Activated CD8-positive, alpha-beta T cell treated with anti-CD3 and anti-CD28 coated beads for 36 hours (primary cell): Measurements from ENCODE around the gene MCC. TPM values are rescaled to one million over a fixed set of nuclear protein-coding genes. Genes with fewer than 3 reads are reported as not detected.

Experiments
- ATAC-seq: fragments of 200-7000 bp; cut with Tn5 transposase; one replicate; pipeline ENCODE4 v1.10.0; 2021; ENCODE audit warnings: mild to moderate bottlenecking, moderate library complexity
- CTCF ChIA-PET: fragments of 350-600 bp; sonication (Branson Sonifier 250); formaldehyde crosslinking; loops from one replicate; lab custom pipeline; 2021; ENCODE audit warnings: antibody characterized with exemption; lab: Charles Lee
- POLR2A ChIA-PET: fragments of 350-600 bp; sonication (Branson Sonifier 250); formaldehyde crosslinking; loops from one replicate; lab custom pipeline; 2021; ENCODE audit warnings: antibody characterized with exemption; lab: Charles Lee
- DNase-seq: peaks from one replicate; pipeline ENCODE4 v3.0.0-alpha.2; 2020
- H3K27ac Mint-ChIP-seq: one replicate; pipeline ENCODE4 v1.8.0; 2021; ENCODE audit warnings: mild to moderate bottlenecking, mixed read lengths
- H3K27me3 Mint-ChIP-seq: one replicate; pipeline ENCODE4 v1.8.0; 2021; ENCODE audit warnings: mixed read lengths
- H3K36me3 Mint-ChIP-seq: one replicate; pipeline ENCODE4 v1.8.0; 2021; ENCODE audit warnings: low read depth, mixed read lengths
- H3K4me1 Mint-ChIP-seq: one replicate; pipeline ENCODE4 v1.8.0; 2021; ENCODE audit warnings: low read depth, mixed read lengths
- H3K4me3 Mint-ChIP-seq: one replicate; pipeline ENCODE4 v1.8.0; 2021; ENCODE audit warnings: mild to moderate bottlenecking, moderate library complexity, mixed read lengths
- H3K9me3 Mint-ChIP-seq: one replicate; pipeline ENCODE4 v1.8.0; 2021; ENCODE audit warnings: mixed read lengths
- intact Hi-C: fragments of 100-400 bp; cut with micrococcal nuclease; formaldehyde crosslinking; loops from one replicate; pipeline ENCODE4 v1.10.0; 2022
- total RNA-seq, 2 experiments: library from RNA; stranded (reverse); gene quantifications; one replicate each; pipeline ENCODE4 v1.2.3, GENCODE V29; 2021
- TF ChIP-seq, protein P1 (sequence below): fragments of 200-600 bp; IDR thresholded peaks from one replicate; pipeline ENCODE4 v1.8.0; 2022; ENCODE audit warnings: antibody characterized with exemption, mild to moderate bottlenecking

MCC gene
- total RNA-seq, 2 experiments from 2014 or later = 4.9 to 5.4 TPM

- no peaks in the 10 kb centered on the region for H3K4me1 Mint-ChIP-seq
- peaks cover 13% of the 10 kb centered on the region for H3K27me3 Mint-ChIP-seq
- H3K27ac Mint-ChIP-seq = no peak overlapping the region
- no peaks in the 10 kb centered on the region for H3K36me3 Mint-ChIP-seq
- H3K9me3 Mint-ChIP-seq = no peaks in the 10 kb centered on the region
- no peak for DNase-seq
- intact Hi-C loops = no loop called here
- ChIA-PET POLR2A (no interaction called here), CTCF (interaction anchor here (1.0 kb wide), 1 partner anchor 28 kb away, joined by 3 read pairs; no protein-coding TSS in a partner anchor)
- ATAC-seq = no peak
- TF ChIP-seq, protein P1, sequence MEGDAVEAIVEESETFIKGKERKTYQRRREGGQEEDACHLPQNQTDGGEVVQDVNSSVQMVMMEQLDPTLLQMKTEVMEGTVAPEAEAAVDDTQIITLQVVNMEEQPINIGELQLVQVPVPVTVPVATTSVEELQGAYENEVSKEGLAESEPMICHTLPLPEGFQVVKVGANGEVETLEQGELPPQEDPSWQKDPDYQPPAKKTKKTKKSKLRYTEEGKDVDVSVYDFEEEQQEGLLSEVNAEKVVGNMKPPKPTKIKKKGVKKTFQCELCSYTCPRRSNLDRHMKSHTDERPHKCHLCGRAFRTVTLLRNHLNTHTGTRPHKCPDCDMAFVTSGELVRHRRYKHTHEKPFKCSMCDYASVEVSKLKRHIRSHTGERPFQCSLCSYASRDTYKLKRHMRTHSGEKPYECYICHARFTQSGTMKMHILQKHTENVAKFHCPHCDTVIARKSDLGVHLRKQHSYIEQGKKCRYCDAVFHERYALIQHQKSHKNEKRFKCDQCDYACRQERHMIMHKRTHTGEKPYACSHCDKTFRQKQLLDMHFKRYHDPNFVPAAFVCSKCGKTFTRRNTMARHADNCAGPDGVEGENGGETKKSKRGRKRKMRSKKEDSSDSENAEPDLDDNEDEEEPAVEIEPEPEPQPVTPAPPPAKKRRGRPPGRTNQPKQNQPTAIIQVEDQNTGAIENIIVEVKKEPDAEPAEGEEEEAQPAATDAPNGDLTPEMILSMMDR = no peak
- H3K4me3 Mint-ChIP-seq = no peak overlapping the region
These were observed 186.1 kb downstream of the MCC start for GRCh38 chr5:113302120-113302519.

DNA sequence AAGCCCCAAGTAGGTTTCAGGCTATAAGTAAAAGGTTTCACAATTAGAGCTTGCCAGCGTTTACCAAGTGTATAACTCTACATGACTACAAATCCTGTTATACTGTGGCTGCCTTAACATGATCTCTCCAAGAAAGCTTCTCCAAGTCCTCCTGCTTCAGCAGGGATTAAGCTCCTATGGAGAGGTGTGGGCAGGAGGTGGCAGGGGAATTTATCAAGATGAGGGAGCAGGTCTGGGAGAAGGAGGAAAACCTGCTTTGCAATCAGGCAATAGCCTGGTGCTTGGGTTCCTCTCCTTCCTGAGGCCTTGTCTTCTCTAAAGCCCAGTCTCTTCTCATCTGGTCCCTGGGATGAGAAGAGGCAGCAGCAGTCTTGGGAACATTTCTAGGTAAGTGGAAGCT lies 188.7 kb downstream of the MCC start:
- H3K27me3 Mint-ChIP-seq = peaks cover 19% of the 10 kb centered on the region
- H3K36me3 Mint-ChIP-seq = no peaks in the 10 kb centered on the region
- H3K27ac Mint-ChIP-seq = no peak overlapping the region
- ChIA-PET POLR2A (no interaction called here), CTCF (interaction anchor here (0.5 kb wide), 1 partner anchor 42 kb away, joined by 3 read pairs; no protein-coding TSS in a partner anchor)
- no peak for DNase-seq
- no peak for ATAC-seq
- intact Hi-C loops = no loop called here
- no peak overlapping the region for H3K4me3 Mint-ChIP-seq
- H3K4me1 Mint-ChIP-seq = peaks cover 7% of the 10 kb centered on the region
- TF ChIP-seq, protein P1 = no peak
- H3K9me3 Mint-ChIP-seq = no peaks in the 10 kb centered on the region

DNA sequence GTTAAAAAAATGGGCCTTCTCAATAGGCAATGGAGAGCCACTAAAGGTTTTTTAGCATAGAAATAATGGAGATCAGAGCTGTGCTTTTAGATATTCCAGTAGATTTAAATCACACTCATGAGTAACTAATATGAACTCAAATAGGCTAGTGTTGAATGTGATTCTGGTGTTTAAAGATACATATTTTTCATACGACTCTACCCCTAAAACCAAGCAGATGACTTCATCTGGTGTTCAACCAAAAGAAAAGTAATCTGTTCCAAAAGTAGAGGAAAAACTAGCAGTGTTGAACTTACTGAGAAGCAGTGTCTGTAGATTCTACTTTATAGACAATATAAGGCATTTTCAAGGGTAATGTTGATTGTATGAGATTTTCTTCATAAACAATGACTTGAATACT lies 191.6 kb downstream of the MCC start:
- intact Hi-C loops = no loop called here
- Mint-ChIP-seq H3K9me3 (no peaks in the 10 kb centered on the region), H3K4me3 (no peak overlapping the region), H3K27me3 (peaks cover 21% of the 10 kb centered on the region), H3K4me1 (peaks cover 14% of the 10 kb centered on the region), H3K27ac (no peak overlapping the region), H3K36me3 (no peaks in the 10 kb centered on the region)
- ChIA-PET CTCF (no interaction called here), POLR2A (interaction anchor here (1.1 kb wide), 1 partner anchor 9 kb away, joined by 3 read pairs; no protein-coding TSS in a partner anchor)
- TF ChIP-seq, protein P1 = no peak
- DNase-seq (no peak), ATAC-seq (no peak)

- CTCF ChIA-PET = interaction anchor here (0.9 to 2.0 kb wide), 7 partner anchors 14 to 299 kb away, joined by 3 to 10 read pairs (median 6); no protein-coding TSS in a partner anchor
- intact Hi-C loops = no loop called here
- no peak for DNase-seq
- Mint-ChIP-seq H3K36me3 (no peaks in the 10 kb centered on the region), H3K27ac (peak overlapping the region; percentile 33), H3K27me3 (peaks cover 19% of the 10 kb centered on the region), H3K4me1 (peaks cover 14% of the 10 kb centered on the region), H3K4me3 (peak overlapping the region; percentile 89), H3K9me3 (no peaks in the 10 kb centered on the region)
- POLR2A ChIA-PET = interaction anchor here (1.1 to 1.5 kb wide), 2 partner anchors 15 to 237 kb away, joined by 5 read pairs; no protein-coding TSS in a partner anchor
- ATAC-seq = peak; percentile 19
- TF ChIP-seq, protein P1 = no peak
These were observed 193.1 kb downstream of the MCC start for GRCh38 chr5:113295111-113295539.

DNA sequence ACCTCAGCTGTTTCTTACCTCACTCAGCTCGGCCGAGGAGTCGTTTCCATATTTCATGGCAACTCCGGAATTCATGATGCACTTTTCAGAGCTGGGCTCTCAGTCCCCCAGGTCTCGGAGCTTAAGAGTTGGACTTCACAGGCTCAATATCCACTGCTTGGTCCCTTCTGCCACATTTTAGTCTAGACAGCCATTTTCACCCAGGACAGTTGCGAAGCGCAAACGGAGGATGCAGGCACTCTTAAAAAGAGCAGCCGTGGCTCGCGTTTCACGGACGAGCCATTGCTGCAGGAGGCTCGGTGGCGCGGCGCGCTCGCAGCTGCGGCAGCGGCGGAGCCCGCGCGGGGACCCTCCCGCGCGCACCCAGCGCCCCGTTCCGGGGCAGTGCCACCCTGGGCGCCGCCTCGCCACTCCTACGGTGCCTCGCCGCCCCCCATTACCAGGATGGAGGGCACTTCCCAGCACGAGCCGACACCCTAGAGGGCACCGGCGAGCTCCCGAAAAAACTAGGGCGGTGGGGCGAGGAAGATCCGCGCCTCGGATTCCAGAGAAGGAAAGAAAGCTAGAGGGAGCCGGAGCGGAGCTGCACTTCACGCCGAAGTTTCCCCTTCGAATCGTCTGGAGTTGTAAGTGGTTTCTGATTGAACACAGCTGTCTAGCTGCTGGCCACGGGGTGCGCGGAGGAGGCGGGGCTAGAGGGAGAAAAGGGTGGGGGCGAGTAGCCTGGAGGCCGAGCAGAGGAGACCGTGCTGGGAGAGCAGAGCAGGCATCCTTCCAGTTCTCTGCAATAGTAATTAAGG lies 193.7 kb downstream of the MCC start:
- Mint-ChIP-seq H3K4me1 (peaks cover 14% of the 10 kb centered on the region), H3K4me3 (peak overlapping the region; percentile 89), H3K27ac (peak overlapping the region; percentile 79), H3K36me3 (no peaks in the 10 kb centered on the region), H3K27me3 (peaks cover 19% of the 10 kb centered on the region), H3K9me3 (no peaks in the 10 kb centered on the region)
- CTCF ChIA-PET = interaction anchor here (0.9 to 2.0 kb wide), 7 partner anchors 13 to 298 kb away, joined by 3 to 10 read pairs (median 6); no protein-coding TSS in a partner anchor
- POLR2A ChIA-PET = interaction anchor here (1.1 to 1.5 kb wide), 2 partner anchors 15 to 236 kb away, joined by 5 read pairs; no protein-coding TSS in a partner anchor
- TF ChIP-seq, protein P1 = no peak
- DNase-seq (peak; percentile 89), ATAC-seq (peak; percentile 94)
- intact Hi-C loops = no loop called here
